Astrocyte of the hippocampus (primary cell): ENCODE data around the gene SH3RF1.
"Not testable (repeated sequence)": the region's sequence is repeated elsewhere in the genome, so short reads cannot be mapped to it uniquely, and the experiment has no call there.

Experiments
- DNase-seq: peaks from one replicate; pipeline ENCODE4 v3.0.0; 2011; ENCODE audit warnings: low read depth, low spot score

Gene SH3RF1

DNA sequence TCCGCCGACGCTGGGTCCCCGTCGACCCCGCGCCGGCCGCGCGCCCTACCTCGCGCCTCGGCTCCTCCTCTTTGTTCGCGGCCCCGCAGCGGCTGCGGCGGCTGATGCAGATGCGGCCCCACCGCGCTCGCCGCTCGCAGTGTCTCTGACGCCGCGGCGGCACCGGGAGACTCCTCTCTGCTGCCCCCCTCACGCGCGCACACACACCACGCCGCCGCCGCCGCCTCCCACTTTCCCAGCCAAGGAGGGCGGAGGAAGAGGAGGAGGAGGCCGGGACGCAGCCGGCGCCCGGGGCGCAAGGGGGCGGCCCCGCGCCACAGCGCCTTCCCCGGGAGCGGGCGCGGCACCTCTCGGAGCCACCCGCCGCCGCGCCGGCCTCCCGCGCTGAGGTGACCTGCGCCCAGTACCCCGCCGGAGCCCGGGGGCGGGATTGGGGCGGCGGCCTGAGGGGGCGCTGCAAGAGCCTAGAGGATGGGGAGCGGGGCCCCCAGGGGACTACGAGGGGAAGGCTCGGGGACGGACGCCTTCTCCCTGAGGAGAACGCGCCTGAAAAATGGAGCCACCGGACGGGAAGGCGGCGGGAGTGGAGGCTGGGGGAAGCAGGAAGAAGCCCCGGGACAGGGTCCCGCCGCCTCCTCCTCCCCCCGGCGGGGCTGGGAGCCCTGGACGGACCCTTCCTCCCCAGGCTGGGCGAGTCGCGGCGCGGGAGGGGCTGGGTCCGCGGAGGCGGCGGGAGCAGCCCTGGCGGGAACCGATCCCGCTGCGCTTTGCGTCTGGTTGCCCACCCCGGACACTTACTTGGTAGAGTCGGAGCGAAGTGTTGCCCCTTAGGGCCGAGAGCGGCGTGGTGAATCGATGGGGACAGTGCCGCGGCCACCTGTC, at the start of gene SH3RF1:
TSS of gene SH3RF1 (minus strand) at position 147 of the 882 bp plus-strand sequence. CDS start 1,744 bp downstream, outside the sequence.
- DNase-seq, result peak; percentile 95

DNA sequence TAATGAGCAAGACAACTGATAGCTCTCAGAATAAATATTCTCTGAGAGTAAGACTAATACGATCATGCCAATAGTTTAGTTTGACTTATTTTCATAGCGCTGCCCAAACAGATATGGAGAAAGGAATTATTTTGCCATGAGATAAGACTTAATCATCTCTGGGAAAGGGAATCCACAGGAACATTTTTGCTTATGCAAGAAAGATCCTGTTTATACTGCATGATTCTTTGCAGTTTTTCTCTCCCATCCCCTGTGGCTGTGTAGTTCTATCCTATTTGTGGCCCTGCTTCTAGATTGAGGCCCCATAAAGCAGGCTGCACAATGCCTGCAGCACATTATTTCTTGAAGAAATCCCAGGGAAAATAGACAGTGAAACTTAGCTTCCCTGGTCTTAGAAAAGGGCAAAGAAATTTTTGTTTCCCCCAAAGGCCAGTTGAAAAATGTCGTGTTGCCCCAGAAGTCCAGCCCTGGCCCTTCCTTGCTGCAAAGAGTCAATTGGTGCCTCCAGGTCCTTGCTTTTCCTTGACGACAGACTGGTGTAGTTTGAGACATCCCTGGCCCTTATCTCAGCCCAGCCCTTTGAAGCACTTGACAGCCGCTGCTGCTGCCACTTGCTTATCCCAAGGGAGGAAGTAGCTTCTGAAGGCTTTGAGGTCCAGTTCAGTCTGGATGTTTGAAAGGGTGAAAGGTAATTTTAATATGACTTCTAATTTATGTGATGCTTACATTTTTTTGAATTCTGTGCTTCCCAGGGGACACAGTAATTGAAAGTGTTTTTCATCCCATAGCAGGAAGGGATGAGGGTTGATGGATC, 45.0 kb upstream of the SH3RF1 start:
- DNase-seq, result peak; percentile 51

DNA sequence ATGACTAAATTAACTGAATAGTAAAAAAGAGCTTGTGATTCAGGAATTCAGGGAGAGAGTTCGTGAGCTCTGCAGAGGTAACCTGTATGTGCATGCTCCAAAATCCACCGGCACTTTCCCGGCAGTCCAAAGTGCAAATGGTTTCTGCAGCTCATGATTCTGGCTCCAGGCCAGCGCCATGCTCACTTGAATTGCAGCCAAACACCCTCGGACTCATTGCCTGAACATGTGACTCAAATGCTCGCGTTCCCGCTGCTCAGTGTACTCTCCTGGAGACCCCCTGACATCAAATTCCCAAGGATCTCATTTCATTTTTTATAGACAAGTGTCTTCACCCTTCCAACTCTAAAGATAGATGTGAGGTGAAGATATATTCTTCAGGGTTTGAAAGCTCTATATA, 44.1 kb upstream of the SH3RF1 start:
- DNase-seq, result peak; percentile 83

DNA sequence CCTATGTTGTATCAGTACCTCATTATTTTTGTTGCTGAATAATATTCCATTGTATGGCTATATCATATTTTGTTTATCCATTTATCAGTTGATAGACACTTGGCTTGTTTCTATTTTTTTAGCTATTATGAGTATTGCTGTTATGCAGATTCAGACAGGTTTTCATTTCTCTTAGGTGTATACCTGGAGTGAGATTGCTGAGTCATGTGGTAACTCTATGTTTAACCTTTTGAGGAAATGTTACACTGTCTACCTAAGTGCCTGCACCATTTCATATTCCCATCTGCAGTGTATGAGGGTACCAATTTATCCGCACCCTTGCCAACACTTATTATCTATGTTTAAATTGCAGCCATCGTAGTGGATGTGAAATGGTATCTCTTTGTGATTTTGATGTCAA, 43.0 kb upstream of the SH3RF1 start:
- DNase-seq, result no peak

DNA sequence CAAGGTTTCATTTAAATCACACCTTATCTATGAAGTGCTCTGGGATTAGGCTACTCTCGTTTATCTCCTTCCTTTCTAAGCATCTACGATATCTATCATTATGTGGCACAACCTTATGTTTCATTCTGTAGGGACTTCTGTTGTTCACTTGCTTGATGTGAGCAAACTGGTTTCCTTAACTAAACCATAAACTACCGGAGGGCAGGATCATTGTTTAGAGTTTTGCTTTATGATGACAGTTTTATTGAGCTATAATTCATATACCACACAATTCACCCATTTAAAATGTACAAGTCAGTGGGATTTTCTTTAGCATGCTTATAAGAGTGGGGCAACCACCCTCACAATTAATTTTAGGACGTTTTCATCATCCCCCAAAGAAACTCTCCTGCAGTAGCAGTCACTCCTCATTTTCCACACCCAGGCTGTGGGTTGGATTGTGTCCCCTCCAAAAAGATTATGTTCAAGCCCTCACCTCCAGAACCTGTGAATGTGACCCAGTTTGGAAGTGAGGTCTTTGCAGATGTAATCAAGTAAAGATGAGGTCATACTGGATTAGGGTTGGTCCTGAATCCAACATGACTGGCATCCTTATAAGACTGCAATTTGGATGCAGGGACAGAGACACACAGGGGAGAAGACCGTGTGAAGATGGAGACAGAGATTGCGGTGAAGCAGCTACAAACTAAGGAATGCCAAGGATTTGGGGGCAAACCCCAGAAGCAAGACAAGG, 42.1 kb upstream of the SH3RF1 start:
- no peak for DNase-seq

DNA sequence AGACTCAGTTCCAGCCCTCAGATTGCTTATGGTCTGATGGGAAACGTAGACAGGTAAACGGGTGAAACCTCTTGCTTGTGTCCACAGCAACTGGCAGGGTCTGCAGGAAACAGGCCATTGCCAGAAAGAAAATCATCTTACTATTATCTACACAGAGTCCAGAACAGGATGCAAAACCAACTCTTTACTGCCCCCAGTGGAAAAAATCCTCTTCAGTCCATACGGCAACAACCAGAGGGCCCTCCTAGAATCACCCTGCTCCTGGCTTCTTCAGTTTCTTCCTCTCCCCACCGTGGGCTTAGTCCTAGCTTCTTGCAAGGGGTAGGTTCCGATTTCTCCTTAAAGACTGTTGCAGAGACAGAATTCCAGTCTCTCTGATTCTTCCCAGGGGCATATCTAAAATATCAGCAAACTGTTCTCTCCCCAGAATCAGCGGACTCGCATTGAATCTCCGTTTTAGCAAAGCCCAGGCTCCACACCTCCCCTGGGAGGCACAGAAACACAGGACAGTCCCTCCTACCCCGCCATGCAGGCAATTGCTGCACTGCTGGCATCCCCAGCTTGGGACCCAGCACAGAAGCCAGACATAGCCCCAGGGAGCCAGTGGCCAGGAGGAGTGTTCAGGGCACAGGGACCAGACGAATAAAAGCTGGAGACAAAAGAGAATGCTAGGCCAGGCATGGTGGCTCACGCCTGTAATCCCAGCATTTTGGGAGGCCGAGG, 41.0 kb upstream of the SH3RF1 start:
- peak; percentile 45 for DNase-seq

DNA sequence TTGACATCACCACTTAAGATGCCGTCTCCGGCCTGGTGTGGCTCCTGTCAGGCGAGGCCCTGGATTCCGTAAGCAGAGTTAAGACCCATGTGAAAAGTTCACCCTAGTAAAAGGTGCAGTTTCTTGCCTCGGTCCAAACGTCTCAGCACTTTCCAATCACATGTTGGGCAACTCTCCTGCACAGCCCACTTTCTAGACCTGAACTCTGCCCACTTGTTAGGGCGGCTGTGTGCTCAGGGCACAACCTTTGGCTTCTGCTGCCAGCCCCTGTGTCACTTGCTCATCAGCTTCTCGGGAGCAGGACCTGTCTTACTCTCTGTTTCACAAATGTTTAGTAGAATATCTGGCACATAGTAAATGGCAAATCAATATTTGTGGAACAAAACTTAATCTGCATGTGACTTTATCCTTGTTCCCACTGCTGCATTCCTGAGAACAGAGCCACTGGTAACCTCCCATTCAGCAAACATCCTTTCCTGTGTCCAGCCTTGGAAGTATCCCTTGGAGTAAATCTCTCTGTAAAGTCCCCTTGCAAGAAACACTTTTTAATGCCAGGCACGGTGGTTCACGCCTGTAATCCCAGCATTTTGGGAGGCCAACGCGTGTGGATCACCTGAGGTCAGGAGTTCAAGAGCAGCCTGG, 38.7 kb upstream of the SH3RF1 start:
- DNase-seq, result no peak

DNA sequence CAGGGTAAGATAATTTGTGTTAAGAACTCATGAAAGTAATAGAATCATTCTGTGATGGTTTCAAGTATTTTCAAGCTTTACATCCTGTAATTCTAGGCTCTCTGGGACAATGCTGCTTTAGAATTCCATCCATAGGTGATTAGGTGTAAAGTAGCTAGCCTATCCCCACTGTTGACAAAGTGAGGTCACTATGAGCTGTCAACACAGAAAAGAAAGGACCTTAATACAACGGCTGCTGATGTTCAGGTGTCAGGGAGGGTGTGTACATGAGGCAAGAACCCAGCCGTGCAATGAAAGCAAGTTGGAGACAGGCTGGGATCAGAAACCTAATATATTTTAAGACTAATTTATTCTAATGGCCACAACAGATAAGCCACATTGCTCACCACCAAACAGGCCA, 36.8 kb upstream of the SH3RF1 start:
- DNase-seq, result no peak

DNA sequence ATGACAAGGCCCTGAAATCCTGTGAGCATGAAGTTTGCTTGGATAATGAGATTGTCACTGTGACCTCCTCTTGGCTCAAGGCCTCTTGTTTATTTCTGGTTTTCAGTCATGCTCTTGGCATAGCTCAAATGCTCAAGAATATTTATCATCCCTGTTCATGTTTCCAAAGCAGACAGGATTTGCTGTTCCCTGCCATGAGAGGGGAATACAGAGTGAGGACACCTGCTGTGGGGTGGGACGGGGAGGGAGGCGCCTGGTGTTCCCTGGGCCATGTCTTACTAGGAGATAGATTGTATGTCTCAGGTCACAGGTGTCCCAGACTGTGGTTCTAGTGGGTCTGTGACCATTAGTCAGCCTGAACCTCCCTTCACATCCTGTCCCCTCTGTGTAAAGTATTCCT, 34.9 kb upstream of the SH3RF1 start:
- DNase-seq, result peak; percentile 54

DNA sequence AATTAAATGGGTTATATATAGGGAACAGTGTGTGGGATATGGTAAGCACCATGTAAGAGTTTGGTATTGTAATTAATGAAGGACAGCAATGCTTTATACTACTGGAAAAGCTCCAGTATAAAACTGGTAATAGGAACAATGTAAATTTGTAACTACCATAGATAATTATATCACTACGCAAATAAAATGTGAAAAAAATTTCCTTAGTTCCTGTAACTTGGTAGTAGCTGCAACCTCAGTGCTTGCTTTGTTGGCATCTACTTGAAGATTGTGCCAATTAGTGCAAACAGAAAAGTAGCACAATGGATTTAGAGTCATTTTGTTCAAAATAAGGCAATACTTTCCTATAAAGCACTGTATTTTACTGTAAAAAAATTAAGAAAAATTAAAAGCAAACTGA, 34.4 kb upstream of the SH3RF1 start:
- DNase-seq, result no peak

DNA sequence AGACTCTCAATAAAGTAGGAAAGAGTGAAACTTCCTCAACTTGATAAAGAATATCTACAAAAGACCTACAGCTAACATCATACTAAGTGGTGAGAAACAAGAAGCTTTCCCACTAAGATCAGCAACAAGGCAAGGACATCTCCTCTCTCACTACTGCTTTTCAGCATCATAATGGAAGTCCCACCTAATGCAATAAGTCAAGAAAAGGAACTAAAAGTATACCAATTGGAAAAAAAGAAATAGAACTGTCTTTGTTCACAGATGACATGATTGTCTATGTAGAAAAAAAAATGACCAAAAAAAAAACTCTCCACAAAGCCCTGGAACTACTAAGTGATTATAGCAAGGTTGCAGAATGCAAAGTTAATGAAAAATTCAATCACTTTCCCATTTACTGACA, 25.1 kb upstream of the SH3RF1 start:
- DNase-seq, result no peak

DNA sequence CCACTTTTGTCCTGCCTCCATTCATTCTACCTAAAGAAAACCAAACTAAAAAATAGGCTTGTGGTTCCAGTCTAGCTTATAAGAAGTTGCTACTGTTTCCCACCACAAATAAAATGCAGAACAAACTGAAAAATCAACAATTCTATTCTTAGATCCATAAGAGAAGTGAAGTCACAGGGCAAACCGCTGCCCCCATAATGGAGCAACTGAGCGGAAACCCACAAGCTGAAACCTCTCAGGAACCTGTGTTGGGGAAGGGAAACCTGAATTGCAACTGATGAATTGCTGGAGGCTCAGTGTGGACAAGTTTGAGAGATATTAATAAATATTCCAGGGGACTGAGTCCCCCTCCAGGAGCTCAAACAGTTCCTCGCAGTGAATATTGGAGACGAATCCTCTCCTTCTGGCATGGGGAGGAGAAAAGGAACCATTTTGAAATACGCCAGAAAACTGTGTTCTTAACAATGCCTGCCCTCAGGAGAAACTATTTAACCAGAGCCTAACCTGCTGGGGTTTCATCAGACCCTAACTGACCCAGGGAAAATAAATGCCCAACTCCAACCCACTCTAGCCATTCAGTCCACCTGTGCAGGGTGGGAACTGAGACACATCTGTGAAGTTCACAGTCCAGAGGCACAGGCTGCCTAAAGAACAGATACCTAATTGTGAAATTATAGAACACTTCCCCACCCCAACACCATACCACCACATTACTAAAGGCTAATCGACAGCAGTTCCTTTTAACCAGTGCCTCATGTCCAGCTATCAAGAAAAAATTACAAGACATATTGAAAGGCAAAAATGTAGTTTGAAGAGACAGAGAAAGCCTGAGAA, 22.8 kb upstream of the SH3RF1 start:
- no peak for DNase-seq

DNA sequence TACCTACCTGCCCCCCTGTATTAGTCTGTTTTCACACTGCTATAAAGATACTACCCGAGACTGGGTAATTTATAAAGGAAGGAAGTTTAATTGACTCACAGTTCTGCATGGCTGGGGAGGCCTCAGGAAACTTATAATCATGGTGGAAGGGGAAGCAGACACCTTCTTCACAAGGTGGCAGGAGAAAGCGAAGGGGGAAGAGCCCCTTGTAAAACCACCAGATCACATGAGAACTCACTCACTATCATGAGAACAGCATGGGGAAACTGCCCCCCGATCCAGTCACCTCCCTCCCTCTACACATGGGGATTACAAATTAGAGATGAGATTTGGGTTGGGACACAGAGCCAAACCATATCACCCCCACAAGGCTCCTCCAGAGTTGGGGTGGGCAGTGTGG, 17.2 kb upstream of the SH3RF1 start:
- DNase-seq, result not testable (repeated sequence)

DNA sequence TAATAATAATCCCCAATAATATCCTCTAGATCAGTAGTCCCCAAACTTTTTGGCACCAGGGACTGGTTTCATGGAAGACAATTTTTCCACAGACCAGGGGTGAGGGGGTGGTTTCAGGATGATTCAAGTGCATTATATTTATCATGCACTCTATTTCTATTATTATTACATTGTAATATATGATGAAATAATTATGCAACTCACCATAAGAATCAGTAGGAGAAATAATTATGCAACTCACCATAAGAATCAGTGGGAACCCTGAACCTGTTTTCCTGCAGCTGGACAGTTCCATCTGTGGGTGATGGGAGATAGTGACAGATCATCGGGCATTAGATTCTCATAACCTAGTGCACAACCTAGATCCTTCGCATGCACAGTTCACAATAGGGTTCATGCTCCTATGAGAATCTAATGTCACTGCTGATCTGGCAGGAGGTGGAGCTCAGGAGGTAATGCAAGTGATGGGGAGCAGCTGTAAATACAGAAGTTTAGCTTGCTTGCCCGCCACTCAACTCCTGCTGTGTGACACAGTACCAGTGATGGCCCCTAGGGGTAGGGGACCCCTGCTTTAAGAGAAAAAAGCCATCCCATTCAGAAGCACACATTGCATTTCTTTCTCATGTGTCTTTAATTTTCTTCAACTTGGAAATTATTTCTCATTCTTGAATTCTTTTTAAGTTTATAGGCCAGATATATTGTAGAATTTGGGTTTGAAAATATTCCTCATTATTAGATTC, 16.0 kb upstream of the SH3RF1 start:
- no peak for DNase-seq

DNA sequence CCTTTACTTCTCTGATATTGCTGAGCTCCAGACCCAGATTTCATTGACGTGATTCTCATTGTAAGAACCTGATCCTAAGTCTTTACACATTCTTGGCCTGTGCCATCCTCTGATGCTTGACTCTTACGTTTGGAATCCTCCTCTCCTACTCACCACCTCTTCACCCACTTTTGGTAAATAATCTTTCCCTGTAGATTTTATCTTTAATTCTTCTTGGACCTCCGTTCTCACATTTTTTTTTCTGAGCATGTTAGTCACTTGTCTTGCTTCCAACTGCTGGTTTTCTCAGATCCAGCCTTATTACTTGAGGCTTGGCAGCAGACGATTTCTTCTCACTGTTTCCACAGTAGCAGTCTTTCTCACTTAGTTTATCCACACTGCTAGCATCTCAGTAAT, 12.4 kb upstream of the SH3RF1 start:
- DNase-seq, result peak; percentile 86

DNA sequence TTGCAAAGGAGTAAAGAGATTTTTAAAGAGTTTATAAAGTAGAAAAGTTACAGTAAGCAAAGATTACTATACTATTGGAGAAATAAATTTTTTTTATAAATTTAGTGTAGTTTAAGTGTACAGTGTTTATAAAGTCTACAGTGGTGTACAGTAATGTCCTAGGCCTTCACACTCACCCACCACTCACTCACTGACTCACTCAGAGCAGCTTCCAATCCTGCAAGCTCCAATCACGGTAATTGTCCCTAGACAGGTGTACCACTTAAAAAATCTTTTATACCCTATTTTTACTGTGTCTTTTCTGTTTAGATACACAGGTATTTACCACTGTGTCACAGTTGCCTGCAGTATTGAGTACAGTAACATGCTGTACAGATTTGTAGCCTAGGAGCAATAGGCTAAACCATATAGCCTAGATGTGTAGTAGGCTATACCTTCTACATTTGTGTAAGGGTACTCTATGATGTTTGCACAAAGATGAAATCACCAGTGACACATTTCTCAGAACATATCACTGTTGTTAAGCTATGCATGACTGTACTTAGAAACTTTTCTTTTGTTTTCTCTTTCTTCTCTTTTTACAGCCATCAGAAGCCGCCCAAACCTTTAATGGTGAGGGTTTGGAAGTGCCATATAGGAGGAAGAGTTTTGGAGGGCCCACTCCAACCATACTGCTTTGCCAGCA, 11.8 kb upstream of the SH3RF1 start:
- DNase-seq, result no peak

DNA sequence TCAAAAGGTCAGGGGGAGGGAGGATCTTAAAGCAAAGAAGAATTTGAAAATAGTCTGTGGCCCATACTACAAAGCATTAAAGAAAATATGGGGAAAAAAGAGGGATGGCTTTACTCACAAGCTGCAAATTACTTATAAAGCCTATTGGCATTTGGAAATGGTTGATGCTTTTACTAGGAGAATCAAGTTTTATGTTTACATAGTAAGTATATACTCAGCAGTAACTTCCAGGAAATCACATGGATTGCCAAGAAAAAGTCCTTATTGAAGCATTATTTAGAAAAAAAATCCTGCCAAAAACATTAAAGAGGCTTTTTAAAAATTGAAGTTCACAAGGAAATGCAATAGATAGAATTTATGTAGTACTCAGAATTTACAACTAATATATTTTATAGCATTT, 8.4 kb upstream of the SH3RF1 start:
- no peak for DNase-seq

DNA sequence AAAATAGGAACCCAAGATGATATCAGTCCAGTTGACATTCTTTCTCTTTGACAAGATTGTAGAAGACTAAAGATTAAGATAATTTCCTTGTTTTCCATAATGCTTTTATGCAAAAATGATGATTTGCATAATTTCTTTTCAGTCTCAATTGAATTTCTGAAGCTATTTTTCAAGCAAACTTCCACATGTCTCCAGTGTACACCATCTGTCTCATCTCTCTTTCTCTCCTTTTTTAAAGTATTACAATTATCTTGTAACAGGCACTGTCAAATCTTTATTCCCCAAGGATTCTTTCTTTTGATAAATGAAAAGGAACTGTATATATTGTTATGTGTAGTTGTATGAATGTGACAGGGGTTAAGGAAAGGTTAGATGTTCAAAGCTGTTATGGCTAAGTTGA, 7.9 kb upstream of the SH3RF1 start:
- no peak for DNase-seq

DNA sequence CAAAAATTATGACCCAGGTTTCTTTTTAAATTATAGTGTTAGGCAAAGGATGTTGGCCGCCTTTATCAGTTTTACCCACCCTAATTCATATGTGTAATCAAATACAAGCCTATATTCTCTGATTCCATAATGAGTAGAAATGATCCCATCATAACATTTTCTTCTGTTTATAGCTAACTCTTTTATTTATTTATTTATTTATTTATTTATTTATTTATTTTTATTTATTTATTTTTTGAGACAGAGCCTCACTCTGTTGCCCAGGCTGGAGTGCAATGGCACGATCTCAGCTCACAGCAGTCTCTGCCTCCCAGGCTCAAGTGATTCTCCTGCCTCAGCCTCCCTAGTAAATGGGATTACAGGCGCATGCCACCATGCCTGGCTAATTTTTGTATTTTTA, 7.1 kb upstream of the SH3RF1 start:
- not testable (repeated sequence) for DNase-seq
